GM21619 (cell line): ENCODE results near the gene NRGN.
"Not testable (repeated sequence)": the region's sequence is repeated elsewhere in the genome, so short reads cannot be mapped to it uniquely, and the experiment has no call there.

Experiments used
- ATAC-seq: cut with Tn5 transposase; IDR thresholded peaks from one replicate; pipeline ENCODE4 v1.9.1; 2021; ENCODE audit not compliant: unreplicated experiment

The NRGN gene

GRCh38 chr11:124756033-124756752 is 16.5 kb downstream of the NRGN start:
- ATAC-seq = no peak

GRCh38 chr11:124756753-124757227 is 17.0 kb downstream of the NRGN start:
- no peak for ATAC-seq

- ATAC-seq = no peak
These were observed 17.6 kb downstream of the NRGN start for GRCh38 chr11:124757320-124757719.

GRCh38 chr11:124758355-124759265 is 18.9 kb downstream of the NRGN start:
- ATAC-seq = peak; percentile 43

- ATAC-seq = no peak
These were observed 19.8 kb downstream of the NRGN start for GRCh38 chr11:124759266-124760204.

GRCh38 chr11:124760205-124760652 is 20.5 kb downstream of the NRGN start:
- ATAC-seq = peak; percentile 23

- ATAC-seq = no peak
These were observed 21.1 kb downstream of the NRGN start for GRCh38 chr11:124760806-124761205.

- ATAC-seq = no peak
These were observed 21.8 kb downstream of the NRGN start for GRCh38 chr11:124761301-124762104.

GRCh38 chr11:124762105-124762623 is 22.4 kb downstream of the NRGN start, which contains the start of gene ESAM:
ESAM (minus strand) TSS chr11:124762290; CDS start chr11:124762154, 136 bp downstream.
- peak; percentile 51 for ATAC-seq

- peak; percentile 5 for ATAC-seq
These were observed 22.9 kb downstream of the NRGN start for GRCh38 chr11:124762624-124763155.

- peak; percentile 21 for ATAC-seq
These were observed 23.6 kb downstream of the NRGN start for GRCh38 chr11:124763156-124763947.

- ATAC-seq = no peak
These were observed 26.4 kb downstream of the NRGN start for GRCh38 chr11:124766156-124766555.

- no peak for ATAC-seq
These were observed 29.2 kb downstream of the NRGN start for GRCh38 chr11:124768914-124769313.

GRCh38 chr11:124769806-124770774 is 30.3 kb downstream of the NRGN start:
- no peak for ATAC-seq

- ATAC-seq = not testable (repeated sequence)
These were observed 31.2 kb downstream of the NRGN start for GRCh38 chr11:124770959-124771358.

- ATAC-seq = no peak
These were observed 37.3 kb downstream of the NRGN start for GRCh38 chr11:124776865-124777645.

- ATAC-seq = no peak
These were observed 38.5 kb downstream of the NRGN start for GRCh38 chr11:124778281-124778680.
